ENCODE results near the gene UBE2E2. TPM values are rescaled to one million over a fixed set of nuclear protein-coding genes. Genes with fewer than 3 reads are reported as not detected.

The UBE2E2 gene
- total RNA-seq, 1 donor from 2014 or later = 40.0 TPM

GRCh38 chr3:23232854-23233253 lies 29.7 kb downstream of the UBE2E2 start:
- intact Hi-C loops (cut with DNase I) = no loop called here
- DNase-seq (ENCODE audit: missing footprints) (no peak), ATAC-seq (no peak)

- no peak for ATAC-seq
- intact Hi-C loops (cut with DNase I) = no loop called here
- no peak for DNase-seq (ENCODE audit: missing footprints)
Measured at GRCh38 chr3:23235264-23235663, 32.1 kb downstream of the UBE2E2 start.

- DNase-seq (ENCODE audit: missing footprints) (no peak), ATAC-seq (no peak)
- intact Hi-C loops (cut with DNase I) = no loop called here
Measured at GRCh38 chr3:23236890-23237289, 33.8 kb downstream of the UBE2E2 start.

GRCh38 chr3:23238156-23238555 lies 35.0 kb downstream of the UBE2E2 start:
- no peak for DNase-seq (ENCODE audit: missing footprints)
- no peak for ATAC-seq
- intact Hi-C loops (cut with DNase I) = no loop called here

GRCh38 chr3:23238578-23238977 lies 35.5 kb downstream of the UBE2E2 start:
- ATAC-seq = no peak
- DNase-seq (ENCODE audit: missing footprints) = no peak
- intact Hi-C loops (cut with DNase I) = no loop called here

- intact Hi-C loops (cut with DNase I) = no loop called here
- ATAC-seq = peak; percentile 44
- no peak for DNase-seq (ENCODE audit: missing footprints)
Measured at GRCh38 chr3:23239211-23240068, 36.3 kb downstream of the UBE2E2 start.

- ATAC-seq (no peak), DNase-seq (ENCODE audit: missing footprints) (no peak)
- intact Hi-C loops (cut with DNase I) = no loop called here
Measured at GRCh38 chr3:23240171-23240785, 37.2 kb downstream of the UBE2E2 start.

GRCh38 chr3:23241256-23241655 lies 38.1 kb downstream of the UBE2E2 start:
- ATAC-seq (no peak), DNase-seq (ENCODE audit: missing footprints) (no peak)
- intact Hi-C loops (cut with DNase I) = no loop called here

- DNase-seq (ENCODE audit: missing footprints) (no peak), ATAC-seq (no peak)
- intact Hi-C loops (cut with DNase I) = no loop called here
Measured at GRCh38 chr3:23242106-23242505, 39.0 kb downstream of the UBE2E2 start.

- no peak for DNase-seq (ENCODE audit: missing footprints)
- intact Hi-C loops (cut with DNase I) = no loop called here
- ATAC-seq = no peak
Measured at GRCh38 chr3:23244324-23245041, 41.4 kb downstream of the UBE2E2 start.

- intact Hi-C loops (cut with DNase I) = no loop called here
- ATAC-seq (no peak), DNase-seq (ENCODE audit: missing footprints) (no peak)
Measured at GRCh38 chr3:23246651-23247050, 43.5 kb downstream of the UBE2E2 start.

GRCh38 chr3:23248594-23249131 lies 45.5 kb downstream of the UBE2E2 start:
- intact Hi-C loops (cut with DNase I) = no loop called here
- DNase-seq (ENCODE audit: missing footprints) (no peak), ATAC-seq (no peak)

GRCh38 chr3:23249961-23250360 lies 46.8 kb downstream of the UBE2E2 start:
- no peak for DNase-seq (ENCODE audit: missing footprints)
- no peak for ATAC-seq
- intact Hi-C loops (cut with DNase I) = no loop called here

GRCh38 chr3:23252122-23252521 lies 49.0 kb downstream of the UBE2E2 start:
- DNase-seq (ENCODE audit: missing footprints) (no peak), ATAC-seq (no peak)
- intact Hi-C loops (cut with DNase I) = no loop called here

GRCh38 chr3:23253214-23253613 lies 50.1 kb downstream of the UBE2E2 start:
- no peak for ATAC-seq
- DNase-seq (ENCODE audit: missing footprints) = no peak
- intact Hi-C loops (cut with DNase I) = no loop called here

- no peak for ATAC-seq
- DNase-seq (ENCODE audit: missing footprints) = no peak
- intact Hi-C loops (cut with DNase I) = no loop called here
Measured at GRCh38 chr3:23254282-23254681, 51.2 kb downstream of the UBE2E2 start.

- intact Hi-C loops (cut with DNase I) = no loop called here
- ATAC-seq (no peak), DNase-seq (ENCODE audit: missing footprints) (no peak)
Measured at GRCh38 chr3:23254835-23255234, 51.7 kb downstream of the UBE2E2 start.

- ATAC-seq = peak; percentile 34
- intact Hi-C loops (cut with DNase I) = no loop called here
- DNase-seq (ENCODE audit: missing footprints) = no peak
Measured at GRCh38 chr3:23256741-23257435, 53.8 kb downstream of the UBE2E2 start.

- ATAC-seq (no peak), DNase-seq (ENCODE audit: missing footprints) (no peak)
- intact Hi-C loops (cut with DNase I) = no loop called here
Measured at GRCh38 chr3:23258110-23258509, 55.0 kb downstream of the UBE2E2 start.

Measured in Right ventricle myocardium inferior (tissue), 1 donor.